OCI-LY7 (cell line): ENCODE data around the gene PIK3C2A. TPM values are rescaled to one million over a fixed set of nuclear protein-coding genes. Genes with fewer than 3 reads are reported as not detected.
"Not testable (repeated sequence)": the region's sequence is repeated elsewhere in the genome, so short reads cannot be mapped to it uniquely, and the experiment has no call there.

ENCODE experiments used
- BruUV-seq: library from RNA; stranded (reverse); fragments of 400-500 nt; replicated peaks from 2 replicates; lab custom pipeline; 2021; lab: Mats Ljungman, UMichigan
- CTCF ChIA-PET: fragments of 300-600 bp; sonication (Branson Sonifier 250); formaldehyde crosslinking; loops from one replicate; lab custom pipeline; 2022; ENCODE audit warnings: antibody characterized with exemption; ENCODE audit not compliant: unreplicated experiment; lab: Charles Lee
- POLR2A ChIA-PET: fragments of 300-600 bp; sonication (Branson Sonifier 250); formaldehyde crosslinking; loops from one replicate; lab custom pipeline; 2022; ENCODE audit warnings: antibody characterized with exemption; lab: Charles Lee
- DNase-seq: peaks from one replicate; pipeline ENCODE4 v3.0.0-alpha.2; 2015; ENCODE audit warnings: low spot score
- H2AFZ ChIP-seq: fragments of 200-600 bp; sonication (generic), shearing (Covaris generic); 2 replicates; pipeline ENCODE4 v1.6.1; 2014; ENCODE audit warnings: mild to moderate bottlenecking, antibody characterized with exemption, low read length, moderate library complexity
- H3K27ac ChIP-seq: fragments of 200-600 bp; sonication (generic); 2 replicates; pipeline ENCODE4 v1.5.1; 2014; ENCODE audit warnings: mixed run types, low read depth, mild to moderate bottlenecking, moderate library complexity, low read length, inconsistent platforms; ENCODE audit not compliant: poor library complexity, severe bottlenecking
- H3K36me3 ChIP-seq: fragments of 200-600 bp; sonication (generic); 2 replicates; pipeline ENCODE4 v1.6.1; 2014; ENCODE audit warnings: mild to moderate bottlenecking, antibody characterized with exemption, low read length, moderate library complexity, mixed read lengths; ENCODE audit not compliant: insufficient read depth
- H3K4me1 ChIP-seq: fragments of 200-600 bp; sonication (generic); 2 replicates; pipeline ENCODE4 v1.5.1; 2014; ENCODE audit warnings: mild to moderate bottlenecking, low read length; ENCODE audit not compliant: insufficient read depth, poor library complexity, severe bottlenecking
- H3K4me2 ChIP-seq: fragments of 200-600 bp; sonication (generic); 2 replicates; pipeline ENCODE4 v1.6.1; 2014; ENCODE audit warnings: mild to moderate bottlenecking, low read length
- H3K4me3 ChIP-seq: fragments of 200-600 bp; sonication (generic); 2 replicates; pipeline ENCODE4 v1.5.1; 2014; ENCODE audit warnings: mild to moderate bottlenecking, low read depth, low read length; ENCODE audit not compliant: poor library complexity, severe bottlenecking
- H3K79me2 ChIP-seq: fragments of 200-600 bp; sonication (generic); 2 replicates; pipeline ENCODE4 v1.6.1; 2016; ENCODE audit warnings: low read depth, mild to moderate bottlenecking, low read length, moderate library complexity, mixed read lengths; ENCODE audit not compliant: insufficient read depth
- H3K9me2 ChIP-seq: fragments of 200-600 bp; sonication (generic); 2 replicates; pipeline ENCODE4 v1.6.1; 2016; ENCODE audit warnings: mild to moderate bottlenecking, low read length, mixed read lengths; ENCODE audit not compliant: insufficient read depth
- H3K9me3 ChIP-seq: fragments of 200-600 bp; sonication (generic); 2 replicates; pipeline ENCODE4 v1.6.1; 2014; ENCODE audit warnings: mild to moderate bottlenecking, mixed run types, low read length, mixed read lengths
- H4K20me1 ChIP-seq: fragments of 200-600 bp; sonication (generic); 2 replicates; pipeline ENCODE4 v1.6.1; 2014; ENCODE audit warnings: mild to moderate bottlenecking, antibody characterized with exemption, low read length, moderate library complexity, mixed read lengths; ENCODE audit not compliant: insufficient read depth
- EZH2phosphoT487 ChIP-seq: fragments of 200-600 bp; sonication (generic); IDR thresholded peaks from 2 replicates; pipeline ENCODE4 v1.6.1; 2018; ENCODE audit warnings: low read depth, borderline replicate concordance, mild to moderate bottlenecking, mixed run types, antibody characterized with exemption, low read length, moderate library complexity, mixed read lengths
- intact Hi-C: fragments of 100-400 bp; cut with micrococcal nuclease; formaldehyde crosslinking; loops from one replicate; pipeline ENCODE4 v1.10.0; 2022; ENCODE audit not compliant: unreplicated experiment
- total RNA-seq, 2 experiments: library from RNA; depleted of rRNA in 1 of 2; stranded (reverse); fragments of >200 nt in 1 of 2; shearing (Covaris generic) in 1 of 2; gene quantifications; 2 replicates each; pipeline ENCODE4 v1.2.3, GENCODE V29; 2014 to 2022
- TF ChIP-seq, protein P1 (sequence below): fragments of 200-600 bp; sonication (generic); conservative IDR thresholded peaks from 2 replicates; pipeline ENCODE4 v1.5.1; 2014; ENCODE audit warnings: mild to moderate bottlenecking, antibody characterized with exemption, low read length, moderate library complexity, mixed read lengths

Gene PIK3C2A
- total RNA-seq, 2 experiments from 2014 or later = 17.4 to 41.8 TPM

DNA sequence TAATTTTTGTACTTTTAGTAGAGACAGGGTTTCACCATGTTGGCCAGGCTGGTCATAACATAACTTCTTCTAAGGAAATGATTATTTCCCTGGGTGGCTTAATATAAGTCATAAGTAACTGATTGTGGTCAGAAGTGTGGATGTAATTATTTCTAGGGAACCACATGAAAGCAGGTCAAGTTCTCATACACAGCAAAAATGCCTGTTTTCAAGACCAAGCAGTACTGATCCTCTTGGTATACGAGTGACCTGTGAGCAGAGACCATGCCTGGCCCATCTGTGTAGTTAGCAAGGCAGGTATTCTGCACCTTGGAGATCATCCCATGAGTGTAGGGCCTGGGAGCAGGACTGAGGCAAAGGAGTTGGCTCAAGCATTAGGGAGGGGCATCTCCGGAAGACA lies 36.3 kb upstream of the PIK3C2A start:
- intact Hi-C loops = no loop called here
- Histone ChIP-seq H3K9me3 (no peaks in the 10 kb centered on the region), H3K4me1 (no peaks in the 10 kb centered on the region), H3K4me2 (no peak overlapping the region), H3K27ac (no peak overlapping the region), H3K4me3 (no peak overlapping the region), H4K20me1 (no peaks in the 10 kb centered on the region), H3K36me3 (no peaks in the 10 kb centered on the region), H3K9me2 (no peaks in the 10 kb centered on the region), H3K79me2 (no peaks in the 10 kb centered on the region), H2AFZ (no peak overlapping the region)
- ChIA-PET POLR2A (interaction anchor here (0.7 to 1.5 kb wide), 3 partner anchors 21 to 1076 kb away, joined by 5 to 7 read pairs (median 5); partner anchors contain the start of gene NUCB2), CTCF (interaction anchor here (0.9 kb wide), 1 partner anchor 140 kb away, joined by 3 read pairs; no protein-coding TSS in a partner anchor)
- TF ChIP-seq EZH2phosphoT487 = no peak
- TF ChIP-seq, protein P1, sequence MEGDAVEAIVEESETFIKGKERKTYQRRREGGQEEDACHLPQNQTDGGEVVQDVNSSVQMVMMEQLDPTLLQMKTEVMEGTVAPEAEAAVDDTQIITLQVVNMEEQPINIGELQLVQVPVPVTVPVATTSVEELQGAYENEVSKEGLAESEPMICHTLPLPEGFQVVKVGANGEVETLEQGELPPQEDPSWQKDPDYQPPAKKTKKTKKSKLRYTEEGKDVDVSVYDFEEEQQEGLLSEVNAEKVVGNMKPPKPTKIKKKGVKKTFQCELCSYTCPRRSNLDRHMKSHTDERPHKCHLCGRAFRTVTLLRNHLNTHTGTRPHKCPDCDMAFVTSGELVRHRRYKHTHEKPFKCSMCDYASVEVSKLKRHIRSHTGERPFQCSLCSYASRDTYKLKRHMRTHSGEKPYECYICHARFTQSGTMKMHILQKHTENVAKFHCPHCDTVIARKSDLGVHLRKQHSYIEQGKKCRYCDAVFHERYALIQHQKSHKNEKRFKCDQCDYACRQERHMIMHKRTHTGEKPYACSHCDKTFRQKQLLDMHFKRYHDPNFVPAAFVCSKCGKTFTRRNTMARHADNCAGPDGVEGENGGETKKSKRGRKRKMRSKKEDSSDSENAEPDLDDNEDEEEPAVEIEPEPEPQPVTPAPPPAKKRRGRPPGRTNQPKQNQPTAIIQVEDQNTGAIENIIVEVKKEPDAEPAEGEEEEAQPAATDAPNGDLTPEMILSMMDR = no peak
- BruUV-seq = no TSS peak
- no peak for DNase-seq

GRCh38 chr11:17242954-17243353 lies 35.2 kb upstream of the PIK3C2A start:
- H3K27ac ChIP-seq, H3K4me2 ChIP-seq, H3K4me1 ChIP-seq, H3K4me3 ChIP-seq, DNase-seq, H3K9me3 ChIP-seq, H2AFZ ChIP-seq, BruUV-seq, H3K79me2 ChIP-seq, intact Hi-C loops, H3K9me2 ChIP-seq, H3K36me3 ChIP-seq, H4K20me1 ChIP-seq: not testable (repeated sequence)
- ChIA-PET POLR2A (interaction anchor here (1.5 to 1.9 kb wide), 2 partner anchors 11 to 33 kb away, joined by 7 read pairs; partner anchors contain the start of gene NUCB2), CTCF (interaction anchor here (0.9 kb wide), 1 partner anchor 141 kb away, joined by 3 read pairs; no protein-coding TSS in a partner anchor)

GRCh38 chr11:17240780-17241179 lies 33.0 kb upstream of the PIK3C2A start:
- CTCF ChIA-PET = no interaction called here
- no peaks in the 10 kb centered on the region for H4K20me1 ChIP-seq
- POLR2A ChIA-PET = interaction anchor here (0.6 kb wide), 2 partner anchors 322 to 328 kb away, joined by 3 to 4 read pairs; no protein-coding TSS in a partner anchor

GRCh38 chr11:17239927-17240326 lies 32.1 kb upstream of the PIK3C2A start:
- CTCF ChIA-PET, BruUV-seq, intact Hi-C loops: not testable (repeated sequence)

More at GRCh38 chr11:17240780-17241179, 33.0 kb upstream of the PIK3C2A start:
- TF ChIP-seq EZH2phosphoT487 = no peak
- TF ChIP-seq, protein P1 = no peak
- Histone ChIP-seq H3K4me3 (no peak overlapping the region), H3K36me3 (no peaks in the 10 kb centered on the region), H3K9me2 (no peaks in the 10 kb centered on the region), H3K79me2 (no peaks in the 10 kb centered on the region), H3K27ac (no peak overlapping the region), H3K4me2 (no peak overlapping the region), H2AFZ (no peak overlapping the region), H3K4me1 (no peaks in the 10 kb centered on the region), H3K9me3 (no peaks in the 10 kb centered on the region)
- intact Hi-C loops = no loop called here
- BruUV-seq = no TSS peak
- no peak for DNase-seq

More at GRCh38 chr11:17239927-17240326, 32.1 kb upstream of the PIK3C2A start:
- POLR2A ChIA-PET = interaction anchor here (0.7 kb wide), 1 partner anchor 124 kb away, joined by 4 read pairs; no protein-coding TSS in a partner anchor
- DNase-seq, H3K9me3 ChIP-seq, H3K36me3 ChIP-seq, H4K20me1 ChIP-seq, H3K4me3 ChIP-seq, H3K4me1 ChIP-seq, H2AFZ ChIP-seq, H3K27ac ChIP-seq, H3K9me2 ChIP-seq, H3K79me2 ChIP-seq, H3K4me2 ChIP-seq: not testable (repeated sequence)
